SK-N-SH treated with all-trans-retinoic acid at 6 μM for 48 hours (cell line): ENCODE results near the gene TTC28.

Experiments used
- ESRRG ChIP-seq: fragments of 250-450 bp; sonication (Bioruptor Pico); IDR thresholded peaks from 2 replicates; pipeline ENCODE4 v1.6.1; 2021; ENCODE audit warnings: mild to moderate bottlenecking
- ZC3H10 ChIP-seq: fragments of 250-450 bp; sonication (Bioruptor Pico); IDR thresholded peaks from 2 replicates; pipeline ENCODE4 v1.5.1; 2021; ENCODE audit warnings: mild to moderate bottlenecking, moderate library complexity
- ZFP30 ChIP-seq: fragments of 450-650 bp; formaldehyde crosslinking; IDR thresholded peaks from 2 replicates; pipeline ENCODE4 v1.5.0; 2022; ENCODE audit warnings: mild to moderate bottlenecking, moderate library complexity
- TF ChIP-seq, protein P1 (sequence below): fragments of 250-450 bp; sonication (Bioruptor Pico); IDR thresholded peaks from 2 replicates; pipeline ENCODE4 v1.8.0; 2020; ENCODE audit warnings: mild to moderate bottlenecking, moderate library complexity, borderline replicate concordance

DNA sequence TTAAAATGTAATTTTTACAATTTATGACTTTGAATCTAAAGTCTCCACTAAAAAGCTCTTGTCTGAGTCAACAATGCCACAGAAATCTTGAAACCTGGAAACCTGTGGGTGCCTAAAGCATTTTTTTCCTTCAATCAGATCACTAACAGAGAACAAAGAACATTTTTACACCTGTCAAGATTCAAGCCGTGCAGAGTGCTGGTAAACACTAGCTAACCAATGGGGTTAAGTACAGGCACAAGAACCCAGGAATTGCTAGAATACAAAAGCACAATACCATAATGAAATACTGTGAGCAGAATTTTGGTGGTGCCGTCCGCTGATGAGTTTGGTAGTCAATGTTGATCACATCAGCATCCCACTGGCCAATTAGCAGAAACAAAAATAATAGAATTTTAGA is 380.3 kb downstream of the TTC28 start:
- TF ChIP-seq ZFP30 (CRISPR knock-in tag) (no peak), ZC3H10 (no peak), ESRRG (CRISPR knock-in tag) (no peak)
- TF ChIP-seq, protein P1, sequence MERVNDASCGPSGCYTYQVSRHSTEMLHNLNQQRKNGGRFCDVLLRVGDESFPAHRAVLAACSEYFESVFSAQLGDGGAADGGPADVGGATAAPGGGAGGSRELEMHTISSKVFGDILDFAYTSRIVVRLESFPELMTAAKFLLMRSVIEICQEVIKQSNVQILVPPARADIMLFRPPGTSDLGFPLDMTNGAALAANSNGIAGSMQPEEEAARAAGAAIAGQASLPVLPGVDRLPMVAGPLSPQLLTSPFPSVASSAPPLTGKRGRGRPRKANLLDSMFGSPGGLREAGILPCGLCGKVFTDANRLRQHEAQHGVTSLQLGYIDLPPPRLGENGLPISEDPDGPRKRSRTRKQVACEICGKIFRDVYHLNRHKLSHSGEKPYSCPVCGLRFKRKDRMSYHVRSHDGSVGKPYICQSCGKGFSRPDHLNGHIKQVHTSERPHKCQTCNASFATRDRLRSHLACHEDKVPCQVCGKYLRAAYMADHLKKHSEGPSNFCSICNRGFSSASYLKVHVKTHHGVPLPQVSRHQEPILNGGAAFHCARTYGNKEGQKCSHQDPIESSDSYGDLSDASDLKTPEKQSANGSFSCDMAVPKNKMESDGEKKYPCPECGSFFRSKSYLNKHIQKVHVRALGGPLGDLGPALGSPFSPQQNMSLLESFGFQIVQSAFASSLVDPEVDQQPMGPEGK (CRISPR knock-in tag) = no peak
